ENCODE data around the gene RALB.

Gene RALB

DNA sequence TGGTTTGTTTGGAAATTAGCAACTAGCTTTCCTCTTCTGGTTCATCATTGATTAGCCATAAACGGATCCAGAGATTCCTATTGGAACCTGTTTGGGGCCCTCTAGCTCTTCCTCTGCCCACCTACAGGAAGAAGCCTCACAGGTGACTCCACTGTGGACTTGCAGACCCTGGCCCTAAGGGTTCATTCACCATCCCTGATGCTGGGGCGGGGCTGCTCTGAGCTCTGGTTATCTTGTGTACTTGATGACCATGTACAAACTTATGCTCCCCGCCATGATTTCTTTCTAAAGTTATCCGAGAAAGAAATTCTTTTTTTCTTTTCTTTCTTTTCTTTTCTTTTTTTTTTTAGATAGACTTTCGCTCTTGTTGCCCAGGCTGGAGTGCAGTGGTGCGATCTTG lies 59.4 kb downstream of the RALB start:
- TF ChIP-seq CTCF (IDR thresholded peaks at IDR 0.05; ENCODE audit: insufficient read depth, low read length, poor library complexity, severe bottlenecking): no peak
- no peaks in the 10 kb centered on the region; the same call in 1 of the 2 replicates for H3K27me3 ChIP-seq (replicated peaks; ENCODE audit: control insufficient read depth, insufficient read depth, low read length)
- H3K4me3 ChIP-seq (replicated peaks; ENCODE audit: low read depth, low read length): no peak overlapping the region
- H3K36me3 ChIP-seq (ENCODE audit: control insufficient read depth, insufficient read depth, low read length): no peaks in the 10 kb centered on the region
- no peak for DNase-seq (ENCODE audit: extremely low read depth, insufficient read length)

GRCh38 chr2:120312860-120313694 lies 60.4 kb downstream of the RALB start:
- peak; percentile 64 for DNase-seq (ENCODE audit: extremely low read depth, insufficient read length)
- H3K36me3 ChIP-seq (ENCODE audit: control insufficient read depth, insufficient read depth, low read length): no peaks in the 10 kb centered on the region
- peak; percentile 95 for TF ChIP-seq CTCF (IDR thresholded peaks at IDR 0.05; ENCODE audit: insufficient read depth, low read length, poor library complexity, severe bottlenecking)
- H3K27me3 ChIP-seq (replicated peaks; ENCODE audit: control insufficient read depth, insufficient read depth, low read length): no peaks in the 10 kb centered on the region; the same call in 1 of the 2 replicates
- peak overlapping the region; percentile 16 for H3K4me3 ChIP-seq (replicated peaks; ENCODE audit: low read depth, low read length)

DNA sequence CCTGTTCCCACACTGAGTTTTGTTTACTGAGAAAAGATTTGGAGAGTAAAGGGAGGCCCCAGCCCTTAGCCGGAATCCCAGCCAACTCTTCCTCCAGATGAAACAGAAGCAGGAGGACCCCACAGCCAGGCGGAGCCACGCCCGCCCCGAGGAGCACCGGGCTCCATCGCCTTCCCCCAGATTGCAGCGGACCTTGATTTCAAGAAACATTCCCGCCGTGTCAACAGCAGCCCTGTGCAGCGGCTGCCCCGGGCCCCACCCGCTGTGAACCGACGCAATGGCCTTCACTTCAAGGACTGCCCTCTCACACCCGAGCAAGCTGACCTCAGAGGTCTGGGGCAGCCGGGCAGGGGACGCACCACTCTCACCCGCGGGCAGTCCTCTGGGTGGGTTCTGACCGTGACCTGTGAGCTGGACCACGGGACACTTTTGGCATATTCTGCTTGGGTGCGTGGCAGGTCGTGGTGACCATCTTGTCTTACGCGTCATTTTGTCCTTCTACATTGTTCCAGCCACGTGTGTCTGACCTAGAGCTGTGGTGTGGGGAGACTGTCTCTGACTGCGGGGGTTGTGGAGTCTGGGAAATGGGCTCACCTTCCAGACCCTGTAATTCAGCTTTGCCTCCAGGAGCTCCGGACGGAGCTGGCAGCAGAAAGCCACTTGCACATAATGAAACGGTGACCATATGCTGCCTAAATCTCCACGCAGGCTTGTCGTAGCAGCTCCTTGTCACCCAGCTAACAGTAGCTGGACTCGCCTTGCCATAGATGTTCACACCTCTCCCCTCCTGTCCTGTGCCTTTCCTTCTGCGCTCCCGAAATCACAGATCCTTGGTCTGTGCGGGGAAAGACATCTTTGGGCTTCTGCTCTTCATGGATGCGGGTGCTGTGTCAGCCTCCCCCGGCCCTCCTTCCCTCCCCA lies 61.3 kb downstream of the RALB start:
- Histone ChIP-seq H3K36me3 (ENCODE audit: control insufficient read depth, insufficient read depth, low read length) (no peaks in the 10 kb centered on the region), H3K4me3 (replicated peaks; ENCODE audit: low read depth, low read length) (no peak overlapping the region), H3K27me3 (replicated peaks; ENCODE audit: control insufficient read depth, insufficient read depth, low read length) (no peaks in the 10 kb centered on the region; the same call in 1 of the 2 replicates)
- DNase-seq (ENCODE audit: extremely low read depth, insufficient read length): no peak
- TF ChIP-seq CTCF (IDR thresholded peaks at IDR 0.05; ENCODE audit: insufficient read depth, low read length, poor library complexity, severe bottlenecking): no peak

- TF ChIP-seq CTCF (IDR thresholded peaks at IDR 0.05; ENCODE audit: insufficient read depth, low read length, poor library complexity, severe bottlenecking): no peak
- no peak for DNase-seq (ENCODE audit: extremely low read depth, insufficient read length)
- Histone ChIP-seq H3K4me3 (replicated peaks; ENCODE audit: low read depth, low read length) (no peak overlapping the region), H3K27me3 (replicated peaks; ENCODE audit: control insufficient read depth, insufficient read depth, low read length) (no peaks in the 10 kb centered on the region; the same call in 1 of the 2 replicates), H3K36me3 (ENCODE audit: control insufficient read depth, insufficient read depth, low read length) (no peaks in the 10 kb centered on the region)
These were observed 62.2 kb downstream of the RALB start for GRCh38 chr2:120314690-120315366.

- no peaks in the 10 kb centered on the region; the same call in 1 of the 2 replicates for H3K27me3 ChIP-seq (replicated peaks; ENCODE audit: control insufficient read depth, insufficient read depth, low read length)
- DNase-seq (ENCODE audit: extremely low read depth, insufficient read length): no peak
- no peak overlapping the region for H3K4me3 ChIP-seq (replicated peaks; ENCODE audit: low read depth, low read length)
- no peaks in the 10 kb centered on the region for H3K36me3 ChIP-seq (ENCODE audit: control insufficient read depth, insufficient read depth, low read length)
- no peak for TF ChIP-seq CTCF (IDR thresholded peaks at IDR 0.05; ENCODE audit: insufficient read depth, low read length, poor library complexity, severe bottlenecking)
These were observed 62.8 kb downstream of the RALB start for GRCh38 chr2:120315367-120316033.
